HEK293T (cell line): Measurements from ENCODE around the gene SF3B2.

Source experiments
- ARNT ChIP-seq: fragments of 450-650 bp; IDR thresholded peaks from 2 replicates; pipeline ENCODE4 v1.6.1; 2017; ENCODE audit warnings: mild to moderate bottlenecking
- BHLHE40 ChIP-seq: fragments of 450-650 bp; IDR thresholded peaks from 2 replicates; pipeline ENCODE4 v1.6.1; 2016; ENCODE audit warnings: mild to moderate bottlenecking, moderate library complexity, borderline replicate concordance
- FOXK2 ChIP-seq: fragments of 450-650 bp; IDR thresholded peaks from 2 replicates; pipeline ENCODE4 v1.6.1; 2016; ENCODE audit warnings: mild to moderate bottlenecking
- FOXM1 ChIP-seq: fragments of 450-650 bp; IDR thresholded peaks from 2 replicates; pipeline ENCODE4 v1.6.1; 2017; ENCODE audit warnings: mild to moderate bottlenecking, borderline replicate concordance
- HDGF ChIP-seq: fragments of 450-650 bp; IDR thresholded peaks from 2 replicates; pipeline ENCODE4 v1.6.1; 2017; ENCODE audit warnings: antibody characterized with exemption, borderline replicate concordance
- L3MBTL2 ChIP-seq: fragments of 450-650 bp; conservative IDR thresholded peaks from 2 replicates; pipeline ENCODE4 v1.6.1; 2016; ENCODE audit warnings: mild to moderate bottlenecking
- SP1 ChIP-seq: fragments of 450-650 bp; IDR thresholded peaks from 2 replicates; pipeline ENCODE4 v1.6.1; 2017
- SUZ12 ChIP-seq: fragments of 450-650 bp; IDR thresholded peaks from 2 replicates; pipeline ENCODE4 v1.6.1; 2016; ENCODE audit warnings: mild to moderate bottlenecking
- TARDBP ChIP-seq: fragments of 450-650 bp; IDR thresholded peaks from 2 replicates; pipeline ENCODE4 v1.6.1; 2016
- TF ChIP-seq, protein P1 (sequence below): fragments of 450-650 bp; IDR thresholded peaks from 2 replicates; pipeline ENCODE4 v1.6.1; 2016

DNA sequence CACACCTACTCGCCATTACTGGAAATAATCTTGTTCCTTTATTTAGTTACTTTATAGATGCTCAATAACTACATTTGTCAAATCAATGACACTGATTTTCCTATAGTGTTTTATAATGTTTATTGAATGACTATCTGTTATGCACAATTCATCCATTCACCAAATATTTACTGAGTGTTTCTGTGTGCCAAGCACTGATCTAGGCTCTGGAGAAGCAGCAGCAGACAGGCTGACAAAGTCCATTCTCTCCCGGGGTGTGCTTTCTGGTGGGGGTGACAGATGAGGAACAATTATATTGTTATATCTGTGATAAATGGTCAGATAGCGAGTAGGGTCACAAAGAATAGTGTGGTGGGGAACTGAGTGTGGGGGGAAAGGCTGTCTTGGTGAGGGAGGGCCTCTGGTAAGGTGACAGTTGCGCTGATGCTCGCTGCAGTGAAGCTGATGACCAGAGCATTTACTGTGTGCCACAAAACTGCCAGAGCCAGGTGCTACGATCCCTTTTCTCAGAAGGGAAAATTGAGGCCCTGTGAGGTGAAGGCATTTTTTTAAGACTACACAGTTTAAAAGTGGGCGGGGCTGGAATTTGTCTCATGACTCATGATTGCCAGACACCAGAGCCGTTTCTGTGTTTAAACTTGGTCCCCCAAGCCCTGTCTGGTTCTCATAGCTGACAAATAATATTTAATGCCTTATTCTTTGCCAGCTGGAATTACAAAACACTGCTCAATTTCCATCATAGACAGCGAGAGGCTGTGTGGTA, 28.1 kb downstream of the SF3B2 start:
- no peak for TF ChIP-seq HDGF
- no peak for TF ChIP-seq FOXK2
- no peak for TF ChIP-seq FOXM1
- TF ChIP-seq SUZ12 = no peak
- TF ChIP-seq BHLHE40 = no peak
- no peak for TF ChIP-seq TARDBP
- no peak for TF ChIP-seq ARNT
- TF ChIP-seq L3MBTL2 = no peak
- TF ChIP-seq, protein P1, sequence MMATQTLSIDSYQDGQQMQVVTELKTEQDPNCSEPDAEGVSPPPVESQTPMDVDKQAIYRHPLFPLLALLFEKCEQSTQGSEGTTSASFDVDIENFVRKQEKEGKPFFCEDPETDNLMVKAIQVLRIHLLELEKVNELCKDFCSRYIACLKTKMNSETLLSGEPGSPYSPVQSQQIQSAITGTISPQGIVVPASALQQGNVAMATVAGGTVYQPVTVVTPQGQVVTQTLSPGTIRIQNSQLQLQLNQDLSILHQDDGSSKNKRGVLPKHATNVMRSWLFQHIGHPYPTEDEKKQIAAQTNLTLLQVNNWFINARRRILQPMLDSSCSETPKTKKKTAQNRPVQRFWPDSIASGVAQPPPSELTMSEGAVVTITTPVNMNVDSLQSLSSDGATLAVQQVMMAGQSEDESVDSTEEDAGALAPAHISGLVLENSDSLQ = no peak
- no peak for TF ChIP-seq SP1
